B cell (primary cell): ENCODE results near the gene ARL6IP4.

ENCODE experiments used
- EZH2 ChIP-seq: IDR thresholded peaks from 2 replicates; pipeline ENCODE4 v1.6.1; 2012; ENCODE audit warnings: borderline replicate concordance, low read depth, mild to moderate bottlenecking, moderate library complexity, low read length; ENCODE audit not compliant: insufficient read depth, poor library complexity, severe bottlenecking
- TF ChIP-seq, protein P1 (sequence below): fragments of 200-600 bp; IDR thresholded peaks from one replicate; pipeline ENCODE4 v1.8.0; 2022; ENCODE audit warnings: antibody characterized with exemption, mild to moderate bottlenecking

GRCh38 chr12:122985338-122986257 is 5.1 kb downstream of the ARL6IP4 start:
- TF ChIP-seq, protein P1, sequence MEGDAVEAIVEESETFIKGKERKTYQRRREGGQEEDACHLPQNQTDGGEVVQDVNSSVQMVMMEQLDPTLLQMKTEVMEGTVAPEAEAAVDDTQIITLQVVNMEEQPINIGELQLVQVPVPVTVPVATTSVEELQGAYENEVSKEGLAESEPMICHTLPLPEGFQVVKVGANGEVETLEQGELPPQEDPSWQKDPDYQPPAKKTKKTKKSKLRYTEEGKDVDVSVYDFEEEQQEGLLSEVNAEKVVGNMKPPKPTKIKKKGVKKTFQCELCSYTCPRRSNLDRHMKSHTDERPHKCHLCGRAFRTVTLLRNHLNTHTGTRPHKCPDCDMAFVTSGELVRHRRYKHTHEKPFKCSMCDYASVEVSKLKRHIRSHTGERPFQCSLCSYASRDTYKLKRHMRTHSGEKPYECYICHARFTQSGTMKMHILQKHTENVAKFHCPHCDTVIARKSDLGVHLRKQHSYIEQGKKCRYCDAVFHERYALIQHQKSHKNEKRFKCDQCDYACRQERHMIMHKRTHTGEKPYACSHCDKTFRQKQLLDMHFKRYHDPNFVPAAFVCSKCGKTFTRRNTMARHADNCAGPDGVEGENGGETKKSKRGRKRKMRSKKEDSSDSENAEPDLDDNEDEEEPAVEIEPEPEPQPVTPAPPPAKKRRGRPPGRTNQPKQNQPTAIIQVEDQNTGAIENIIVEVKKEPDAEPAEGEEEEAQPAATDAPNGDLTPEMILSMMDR, result no peak
- TF ChIP-seq EZH2, result no peak
